GOT3 (cell line): Measurements from ENCODE around the gene MUC5AC.

Experiments
- DNase-seq: peaks from one replicate; lab custom pipeline; 2025; ENCODE audit warnings: mixed read lengths; lab: John Stamatoyannopoulos, UW

Gene MUC5AC

GRCh38 chr11:1121331-1121812 lies 36.4 kb upstream of the MUC5AC start:
- no peak for DNase-seq

GRCh38 chr11:1121813-1122663 lies 35.7 kb upstream of the MUC5AC start:
- no peak for DNase-seq

GRCh38 chr11:1122664-1123002 lies 35.1 kb upstream of the MUC5AC start:
- DNase-seq, result no peak

DNA sequence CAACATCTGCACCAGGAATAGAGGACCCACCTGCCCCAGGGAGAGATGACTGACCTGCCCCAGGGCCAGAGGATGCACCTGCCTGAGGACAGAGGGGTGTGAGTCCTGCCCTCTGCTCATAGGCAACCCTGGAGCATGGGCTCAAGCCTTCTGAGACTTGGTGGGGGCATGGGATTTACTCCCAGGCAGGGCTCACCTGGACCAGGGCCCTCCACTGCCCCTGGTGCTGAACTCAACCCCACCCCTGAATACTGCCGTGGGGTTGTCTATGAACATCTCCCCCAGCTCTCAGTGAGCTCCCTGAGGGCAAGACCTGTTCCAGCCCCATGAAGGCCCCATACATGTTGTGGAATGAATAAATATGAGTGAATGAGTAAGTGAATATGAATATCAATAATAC lies 33.8 kb upstream of the MUC5AC start:
- no peak for DNase-seq

DNA sequence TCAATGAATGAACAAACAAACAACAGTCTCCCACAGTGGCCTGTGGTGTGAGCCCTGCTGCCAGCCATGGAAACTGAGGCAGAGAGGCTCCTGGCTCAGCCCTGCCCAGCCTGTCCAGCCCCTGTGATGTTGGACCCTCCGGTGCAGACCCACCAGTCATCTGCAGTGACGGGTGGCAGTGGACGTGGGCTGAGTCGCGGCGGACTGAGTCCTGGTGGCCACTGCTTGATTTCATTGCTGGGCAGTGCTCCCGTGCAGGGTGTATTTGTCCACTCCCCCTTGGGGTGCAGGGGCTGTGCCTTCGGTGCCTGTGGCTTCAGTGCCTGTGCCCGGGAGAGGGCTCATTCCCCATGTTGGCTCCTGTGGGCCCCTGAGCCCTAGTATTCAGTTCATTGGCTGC lies 31.9 kb upstream of the MUC5AC start:
- no peak for DNase-seq

DNA sequence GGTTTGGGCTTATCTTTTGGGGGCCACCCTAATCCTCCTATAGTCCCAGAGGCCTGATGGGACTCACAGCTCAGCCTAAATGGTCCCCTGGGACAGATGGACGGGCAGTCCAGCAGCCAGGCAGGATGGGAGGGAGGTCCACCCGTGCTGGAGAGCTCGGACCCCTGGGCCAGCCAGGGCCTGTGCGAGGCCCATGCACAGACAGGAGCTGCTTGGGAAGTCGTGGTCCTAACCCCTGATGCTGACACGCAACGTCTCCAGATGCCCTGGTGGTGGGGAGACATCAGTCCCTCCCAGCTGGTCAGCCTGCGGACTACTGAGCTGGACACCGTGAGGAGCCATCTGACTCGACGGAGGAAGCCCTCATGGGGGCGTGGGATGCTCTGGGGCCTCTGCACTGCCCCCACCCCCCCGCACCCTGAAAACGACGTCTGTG lies 31.2 kb upstream of the MUC5AC start:
- no peak for DNase-seq

DNA sequence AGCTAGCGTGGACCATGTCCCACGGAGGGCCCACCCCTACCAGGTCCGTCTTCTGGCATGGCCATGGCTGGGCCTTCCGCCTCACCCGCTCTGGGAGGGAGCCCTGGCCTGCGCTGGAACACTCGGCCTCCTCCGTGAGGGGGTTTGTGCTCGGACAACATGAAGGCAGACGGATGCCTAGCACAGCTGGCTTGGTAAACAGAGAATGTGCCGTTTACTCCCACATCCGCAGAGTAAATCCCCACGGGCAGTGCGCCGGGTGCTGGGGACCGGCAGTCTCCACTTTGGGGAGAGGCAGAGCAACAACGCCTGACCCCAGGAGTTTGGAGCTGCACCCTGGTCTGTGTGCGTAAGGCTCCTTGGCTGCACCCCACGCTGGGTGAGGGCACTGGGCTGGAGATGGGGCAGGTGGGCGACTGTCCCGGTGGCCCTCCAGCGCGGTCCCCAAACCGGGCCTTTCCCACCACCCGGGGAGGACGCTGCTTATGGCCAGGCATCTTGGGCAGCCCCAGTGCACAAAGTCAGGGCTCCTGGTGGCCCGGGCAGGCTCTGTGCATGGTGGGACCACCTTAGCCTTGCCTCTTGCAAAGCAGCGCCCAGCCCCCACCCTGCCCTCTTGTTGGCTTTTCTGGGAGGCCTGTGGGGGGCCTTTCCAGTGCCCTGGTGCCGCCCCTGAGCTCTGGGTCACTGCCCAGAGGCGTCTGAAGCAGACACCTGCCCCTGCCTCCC lies 30.7 kb upstream of the MUC5AC start:
- DNase-seq, result no peak

DNA sequence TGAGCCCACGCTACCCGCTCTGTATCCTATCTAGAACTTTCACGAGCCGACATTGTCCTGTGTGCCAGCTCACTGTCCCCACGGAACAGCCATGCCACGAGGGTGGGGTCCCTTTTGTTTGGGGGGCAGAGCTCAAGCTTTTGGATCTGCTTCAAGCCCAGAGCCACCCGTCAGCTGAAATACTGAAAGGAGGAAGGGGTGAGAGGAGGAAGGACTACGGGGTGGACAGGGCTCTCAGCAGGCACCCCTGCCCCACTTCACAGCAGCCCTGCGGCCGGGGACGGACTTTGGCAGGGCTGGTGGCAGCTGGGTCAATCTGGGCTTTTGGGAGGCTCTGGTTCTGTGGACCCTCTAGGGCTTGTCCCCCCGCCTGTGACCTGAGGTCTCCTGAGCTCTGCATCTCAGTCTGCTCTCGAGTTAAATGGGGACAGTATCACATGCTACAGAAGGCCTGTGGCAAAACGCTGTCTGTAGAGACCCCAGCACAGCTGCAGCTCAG lies 30.0 kb upstream of the MUC5AC start:
- DNase-seq, result no peak

DNA sequence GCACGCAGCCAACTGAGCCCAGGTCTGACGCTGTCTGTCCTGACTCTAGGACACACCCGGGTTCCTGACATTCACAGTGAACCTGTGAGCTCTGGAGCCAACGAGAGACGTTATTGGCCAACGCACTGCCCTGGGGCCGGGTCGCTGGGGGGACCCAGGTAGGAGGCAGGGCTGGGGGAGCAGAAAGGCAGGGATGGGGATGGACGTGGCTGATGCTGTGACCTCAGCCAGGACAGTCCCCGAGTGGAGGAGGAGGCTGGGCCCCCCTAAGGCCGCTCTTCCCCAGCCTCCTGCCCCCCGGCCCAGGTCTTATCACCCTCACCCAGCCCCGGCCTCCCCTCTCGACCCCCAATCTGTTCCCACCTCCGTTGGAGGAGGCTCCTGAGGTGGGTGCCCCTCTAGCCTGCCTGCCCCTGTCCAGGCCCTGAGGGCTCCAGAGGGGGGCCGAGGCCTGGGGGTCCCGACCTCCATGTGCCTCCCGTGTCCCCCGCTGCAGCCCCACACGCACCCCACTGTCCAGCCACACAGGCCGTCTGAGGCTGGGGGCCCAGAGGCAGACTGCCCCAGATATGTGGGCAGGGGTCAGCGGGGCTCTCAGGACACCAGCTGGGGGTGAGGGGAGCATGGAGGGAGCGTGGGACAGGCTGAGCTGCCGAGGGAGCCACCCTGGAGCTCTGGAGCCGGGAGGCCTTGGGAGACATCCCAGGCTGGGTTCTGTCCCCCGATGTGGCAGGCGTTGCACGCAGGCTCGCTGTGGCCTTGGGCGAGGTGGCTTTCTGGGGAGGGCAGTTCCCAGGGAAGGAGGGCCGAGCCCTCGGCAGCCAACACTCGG lies 29.2 kb upstream of the MUC5AC start:
- DNase-seq, result no peak

DNA sequence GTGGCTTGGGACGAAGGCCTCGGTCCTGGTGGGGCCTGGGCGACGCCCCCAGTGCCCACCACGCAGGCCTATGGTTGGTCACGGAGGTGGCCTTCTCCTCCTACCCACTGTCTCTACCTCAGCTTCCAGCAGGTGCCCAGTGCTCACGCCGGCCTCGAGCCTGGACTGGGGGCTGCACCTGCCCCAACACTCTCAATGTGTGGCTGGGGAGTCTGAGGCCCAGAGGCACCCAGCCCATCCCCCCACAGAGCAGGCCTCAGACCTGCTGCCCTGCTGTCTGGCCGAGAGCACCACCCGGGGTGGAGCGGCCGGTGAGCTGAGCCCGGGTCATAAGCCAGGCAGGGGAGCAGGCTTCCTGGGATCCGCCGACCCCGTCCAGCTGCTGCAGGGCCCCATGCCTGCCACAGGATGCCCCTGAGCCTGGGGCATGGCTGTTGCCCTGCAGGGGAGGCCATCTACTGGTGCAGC lies 28.6 kb upstream of the MUC5AC start:
- DNase-seq, result no peak

GRCh38 chr11:1129611-1130160 lies 28.1 kb upstream of the MUC5AC start:
- no peak for DNase-seq

DNA sequence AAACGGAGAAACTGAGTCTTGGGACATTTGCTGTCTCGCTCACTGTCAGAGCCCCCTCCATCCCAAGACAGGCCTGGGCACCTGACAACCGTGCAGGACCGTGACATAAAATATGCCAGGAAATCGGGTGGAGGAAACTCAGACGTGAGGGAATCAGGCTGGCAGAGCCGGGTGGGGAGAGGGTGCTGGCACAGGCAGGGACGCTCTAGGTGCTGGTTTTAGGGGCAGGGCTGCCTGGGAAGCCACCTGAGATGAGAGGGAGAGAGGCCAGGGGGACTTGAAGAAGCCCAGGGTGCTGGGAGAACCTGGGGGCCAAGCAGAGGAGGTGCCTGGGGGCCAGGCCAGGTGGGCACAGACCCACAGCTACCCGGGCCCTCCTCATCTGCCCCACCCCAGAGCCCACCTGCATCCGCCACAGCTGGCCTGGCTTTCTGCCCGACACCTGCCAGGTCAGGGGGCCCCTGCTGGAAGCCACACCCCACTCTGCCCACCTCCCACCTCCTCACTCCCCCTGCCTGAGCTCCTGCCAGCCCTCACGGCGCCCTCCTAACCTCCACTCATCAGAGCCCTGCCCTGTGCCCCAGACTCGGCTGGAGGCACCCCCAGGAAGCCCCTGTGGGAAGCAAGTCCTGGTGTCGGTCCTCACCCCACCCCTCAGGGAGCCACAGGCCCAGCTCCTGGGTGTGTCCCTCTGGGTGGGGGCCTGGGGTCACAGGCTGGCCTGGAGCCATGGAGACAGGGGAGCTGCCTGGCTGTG lies 27.3 kb upstream of the MUC5AC start:
- no peak for DNase-seq

GRCh38 chr11:1131033-1131911 lies 26.5 kb upstream of the MUC5AC start:
- DNase-seq, result no peak

GRCh38 chr11:1134848-1135445 lies 22.8 kb upstream of the MUC5AC start:
- no peak for DNase-seq

DNA sequence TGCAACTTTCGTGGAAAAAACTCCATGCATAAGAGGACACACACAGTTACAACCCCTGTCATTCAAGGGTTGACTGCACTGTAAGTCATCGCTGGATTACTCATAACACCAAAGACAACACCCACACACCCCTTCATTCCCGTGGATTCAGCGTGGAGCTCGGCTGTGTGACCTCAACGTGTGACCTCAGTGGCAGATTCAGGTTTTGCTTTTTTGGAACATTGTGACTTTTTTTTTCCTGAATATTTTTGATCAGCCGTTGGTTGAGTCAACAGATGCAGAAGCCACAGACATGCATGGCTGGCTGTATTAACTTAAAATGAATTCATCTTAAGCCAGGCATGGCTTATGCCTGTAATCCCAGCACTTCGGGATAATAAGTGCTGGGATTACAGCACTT lies 19.7 kb upstream of the MUC5AC start:
- no peak for DNase-seq

- DNase-seq, result no peak
Observed at GRCh38 chr11:1139441-1140083, 18.2 kb upstream of the MUC5AC start.

GRCh38 chr11:1140642-1141490 lies 16.9 kb upstream of the MUC5AC start:
- DNase-seq, result no peak

DNA sequence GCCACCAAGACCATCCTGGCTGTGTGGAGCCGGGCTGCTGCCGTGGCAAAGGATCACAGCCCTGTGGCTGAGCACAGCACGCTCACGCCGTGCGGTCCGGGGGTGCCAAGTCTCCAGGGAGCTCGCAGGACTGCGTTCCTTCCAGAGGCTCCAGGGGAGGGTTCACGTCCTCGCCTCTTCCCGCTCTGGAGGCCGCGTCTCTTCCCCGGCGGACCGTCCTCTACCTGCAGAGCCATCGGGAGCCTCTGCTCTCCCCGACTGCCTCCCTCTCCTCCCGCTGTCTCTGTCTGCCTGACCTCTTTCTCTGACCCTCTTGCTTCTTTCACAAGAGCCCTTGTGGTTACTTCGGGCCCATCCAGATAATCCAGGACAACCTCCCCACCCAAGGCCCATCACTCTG lies 11.4 kb upstream of the MUC5AC start:
- no peak for DNase-seq
